NK-92 (cell line): Measurements from ENCODE around the gene ADORA1.

Experiments
- DNase-seq: peaks from one replicate; lab custom pipeline; 2025; ENCODE audit not compliant: unreplicated experiment; lab: John Stamatoyannopoulos, UW

The ADORA1 gene

DNA sequence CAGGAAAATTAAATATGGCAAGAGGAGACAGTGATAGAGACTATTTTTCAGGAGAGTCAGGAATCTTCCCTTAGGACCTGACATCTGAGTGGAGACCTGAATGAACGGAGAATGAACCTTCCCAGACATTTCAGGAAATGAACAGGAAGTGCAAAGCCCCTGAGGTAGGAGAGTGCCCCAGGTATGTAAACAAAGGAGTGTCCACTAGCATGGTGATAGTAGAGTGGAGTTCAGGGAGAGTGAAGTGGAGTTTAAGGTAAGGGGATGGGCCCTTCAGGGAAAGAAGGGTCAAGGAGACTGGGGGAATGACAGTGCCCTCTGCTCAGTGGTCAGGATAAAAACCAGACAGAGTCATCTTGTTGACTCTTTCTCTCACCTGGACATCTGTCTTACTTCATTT, 28.8 kb downstream of the ADORA1 start:
- no peak for DNase-seq

DNA sequence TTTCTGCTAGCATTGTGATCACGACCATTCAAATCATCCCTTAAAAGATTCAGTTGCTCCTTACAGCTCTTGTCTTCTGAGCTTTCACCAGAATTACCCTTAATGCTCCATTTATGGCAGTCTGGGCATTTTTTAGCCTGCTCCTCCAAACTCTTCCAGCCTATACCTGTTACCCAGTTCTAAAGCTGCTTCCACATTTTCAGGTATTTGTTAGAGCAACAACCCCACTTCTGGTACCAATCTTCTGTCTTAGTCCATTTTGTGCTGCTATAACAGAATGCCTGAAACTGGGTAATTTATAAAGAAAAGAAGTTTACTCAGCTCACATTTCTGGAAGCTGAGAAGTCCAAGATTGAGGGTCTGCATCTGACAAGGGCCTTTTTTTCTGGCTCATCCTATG, 30.9 kb downstream of the ADORA1 start:
- DNase-seq: no peak

DNA sequence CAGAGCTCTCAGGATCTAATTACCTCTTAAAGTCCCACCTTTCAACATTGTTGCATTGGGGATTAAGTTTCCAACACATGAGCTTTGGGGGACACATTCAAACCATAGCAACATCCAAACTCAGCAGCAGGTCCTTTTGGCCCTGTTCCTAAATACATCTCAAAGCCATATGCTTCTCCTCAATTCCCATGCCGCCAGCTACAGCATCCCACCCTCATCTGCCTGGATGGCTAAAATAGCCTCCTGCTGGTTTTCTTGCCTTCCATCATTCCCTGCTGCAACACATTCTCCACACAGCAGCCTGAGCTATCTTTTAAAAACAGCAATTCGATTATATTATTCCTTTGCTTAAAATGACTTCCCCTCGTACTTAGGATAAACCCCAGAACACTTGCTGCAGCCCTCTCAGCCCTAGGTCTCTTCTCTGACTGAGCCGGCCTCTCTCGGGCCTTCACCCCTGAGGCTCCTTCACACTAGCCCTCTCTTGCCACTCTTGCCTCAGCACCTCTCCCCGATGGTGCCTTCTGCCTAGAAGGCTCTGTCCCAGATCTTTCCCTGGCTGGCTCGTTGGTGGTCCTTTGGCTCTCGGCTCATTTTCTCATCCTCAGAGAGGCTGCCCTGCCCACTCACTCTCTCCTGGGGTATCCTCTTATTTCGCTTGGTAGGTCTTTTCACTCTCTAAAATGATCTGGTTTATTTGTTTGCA, 31.6 kb downstream of the ADORA1 start:
- no peak for DNase-seq

DNA sequence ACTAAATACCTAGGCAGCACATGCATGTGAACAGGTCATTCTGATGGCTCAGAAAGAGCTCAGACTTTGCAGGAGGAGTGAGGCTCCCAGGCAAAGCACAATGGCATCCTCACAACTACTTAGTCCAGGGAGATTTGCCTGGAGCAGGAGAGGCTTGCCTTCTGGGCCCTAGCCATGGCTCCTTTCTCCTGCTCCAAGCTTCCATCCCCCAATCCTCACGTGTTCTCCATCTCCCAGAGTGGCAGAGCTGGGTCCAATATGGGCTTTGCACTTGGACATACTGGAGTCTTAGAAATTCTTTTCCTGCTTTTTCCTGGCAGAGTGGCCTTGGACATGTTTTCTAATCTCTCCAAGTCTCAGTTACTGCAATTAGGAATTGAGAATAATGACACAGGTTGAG, 32.3 kb downstream of the ADORA1 start:
- no peak for DNase-seq

DNA sequence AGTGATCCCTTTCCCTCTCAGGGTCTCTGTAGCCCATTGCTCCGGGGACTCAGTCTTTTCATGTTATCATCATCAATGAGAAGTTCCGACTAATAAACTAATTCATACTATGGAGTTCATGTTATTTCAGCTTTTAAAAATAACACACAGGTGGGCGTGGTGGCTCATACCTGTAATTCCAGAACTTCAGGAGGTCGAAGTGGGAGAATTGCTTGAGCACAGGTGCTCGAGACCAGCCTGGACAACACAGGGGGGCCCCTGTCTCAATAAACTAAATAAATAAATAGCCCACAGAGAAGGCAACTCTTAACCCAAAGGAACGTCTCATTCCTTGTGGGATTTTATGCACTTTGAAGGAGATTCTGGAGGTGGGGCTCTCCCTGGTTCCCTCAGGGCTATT, 33.6 kb downstream of the ADORA1 start:
- DNase-seq: no peak

DNA sequence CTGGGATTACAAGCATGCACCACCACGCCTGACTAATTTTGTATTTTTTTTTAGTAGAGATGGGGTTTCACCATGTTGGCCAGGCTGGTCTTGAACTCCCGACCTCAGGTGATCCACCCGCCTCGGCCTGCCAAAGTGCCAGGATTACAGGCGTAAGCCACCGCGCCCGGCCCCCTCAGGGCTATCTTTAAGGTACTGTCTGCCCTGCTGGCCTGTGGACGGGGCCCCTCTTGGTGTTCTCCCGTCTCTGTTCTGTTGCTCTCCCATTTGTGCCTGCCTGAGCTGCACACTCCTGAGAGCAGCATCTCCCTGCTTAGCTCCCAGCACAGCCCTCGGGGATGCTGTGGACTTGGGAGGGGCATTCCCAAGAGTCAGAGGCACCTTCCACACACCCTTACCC, 34.2 kb downstream of the ADORA1 start:
- DNase-seq: no peak

DNA sequence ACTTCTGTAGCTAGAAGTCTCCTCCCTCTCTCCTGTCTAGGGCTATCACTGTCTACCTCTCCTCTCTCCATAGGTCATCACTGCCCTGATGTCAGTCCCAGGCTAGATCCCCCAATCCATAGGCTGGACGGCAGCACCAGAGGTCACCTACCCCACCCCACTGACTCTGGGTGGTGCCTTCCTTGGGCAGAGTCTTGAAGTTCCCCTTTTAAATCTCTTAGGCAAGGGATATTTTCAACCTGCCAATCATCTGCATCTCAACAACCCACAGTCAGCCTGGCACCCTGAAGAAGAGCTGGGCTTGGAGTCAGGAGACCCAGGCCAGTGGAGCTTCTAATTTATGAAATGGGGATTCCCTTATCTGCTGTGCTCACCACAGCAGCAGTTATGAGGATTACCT, 34.9 kb downstream of the ADORA1 start:
- no peak for DNase-seq

DNA sequence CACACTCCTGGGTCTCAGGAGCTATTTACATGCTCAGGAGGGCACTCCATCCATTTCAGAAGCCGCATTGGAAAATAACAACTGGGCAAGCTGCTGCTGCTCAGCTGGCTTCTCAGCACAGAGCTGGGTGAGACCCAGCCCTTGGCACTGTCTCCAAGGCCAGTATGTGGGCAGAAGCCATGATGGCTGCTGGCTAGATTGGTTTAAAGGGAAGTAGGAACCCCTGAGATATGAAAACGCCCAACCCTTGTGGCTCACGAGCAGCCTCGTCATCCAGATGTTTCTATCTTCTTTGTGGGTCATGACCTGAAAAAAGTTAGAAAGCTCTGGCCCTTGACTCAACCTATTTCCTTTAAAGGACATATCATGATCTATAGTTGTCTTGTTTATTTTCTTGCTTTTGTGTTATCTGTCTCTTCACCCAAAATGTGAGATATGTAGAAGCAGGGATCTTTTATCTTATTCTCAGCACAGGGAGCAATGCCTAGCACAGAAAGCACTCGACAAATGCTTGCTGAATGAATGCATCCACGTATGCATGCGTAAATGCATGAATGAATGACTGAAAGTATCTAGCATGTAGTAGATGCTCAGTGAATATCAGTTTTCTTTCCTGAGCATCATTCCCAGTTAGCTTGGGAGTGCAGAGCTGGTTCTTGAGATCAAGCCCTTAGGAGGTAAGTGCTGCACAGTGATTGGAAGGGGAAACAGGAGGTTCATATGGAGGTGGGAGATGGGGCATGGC, 36.5 kb downstream of the ADORA1 start:
- no peak for DNase-seq

DNA sequence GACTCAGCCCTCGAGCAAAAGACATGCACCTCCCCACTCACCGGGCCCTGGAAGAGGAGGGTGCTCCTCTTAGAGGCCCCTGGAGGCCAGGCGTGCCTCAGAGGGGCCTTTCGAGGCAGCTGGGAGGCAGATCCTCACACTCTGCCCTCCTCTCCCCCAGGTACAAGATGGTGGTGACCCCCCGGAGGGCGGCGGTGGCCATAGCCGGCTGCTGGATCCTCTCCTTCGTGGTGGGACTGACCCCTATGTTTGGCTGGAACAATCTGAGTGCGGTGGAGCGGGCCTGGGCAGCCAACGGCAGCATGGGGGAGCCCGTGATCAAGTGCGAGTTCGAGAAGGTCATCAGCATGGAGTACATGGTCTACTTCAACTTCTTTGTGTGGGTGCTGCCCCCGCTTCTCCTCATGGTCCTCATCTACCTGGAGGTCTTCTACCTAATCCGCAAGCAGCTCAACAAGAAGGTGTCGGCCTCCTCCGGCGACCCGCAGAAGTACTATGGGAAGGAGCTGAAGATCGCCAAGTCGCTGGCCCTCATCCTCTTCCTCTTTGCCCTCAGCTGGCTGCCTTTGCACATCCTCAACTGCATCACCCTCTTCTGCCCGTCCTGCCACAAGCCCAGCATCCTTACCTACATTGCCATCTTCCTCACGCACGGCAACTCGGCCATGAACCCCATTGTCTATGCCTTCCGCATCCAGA, 37.7 kb downstream of the ADORA1 start:
- no peak for DNase-seq

DNA sequence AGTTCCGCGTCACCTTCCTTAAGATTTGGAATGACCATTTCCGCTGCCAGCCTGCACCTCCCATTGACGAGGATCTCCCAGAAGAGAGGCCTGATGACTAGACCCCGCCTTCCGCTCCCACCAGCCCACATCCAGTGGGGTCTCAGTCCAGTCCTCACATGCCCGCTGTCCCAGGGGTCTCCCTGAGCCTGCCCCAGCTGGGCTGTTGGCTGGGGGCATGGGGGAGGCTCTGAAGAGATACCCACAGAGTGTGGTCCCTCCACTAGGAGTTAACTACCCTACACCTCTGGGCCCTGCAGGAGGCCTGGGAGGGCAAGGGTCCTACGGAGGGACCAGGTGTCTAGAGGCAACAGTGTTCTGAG, 38.3 kb downstream of the ADORA1 start:
- DNase-seq: no peak

DNA sequence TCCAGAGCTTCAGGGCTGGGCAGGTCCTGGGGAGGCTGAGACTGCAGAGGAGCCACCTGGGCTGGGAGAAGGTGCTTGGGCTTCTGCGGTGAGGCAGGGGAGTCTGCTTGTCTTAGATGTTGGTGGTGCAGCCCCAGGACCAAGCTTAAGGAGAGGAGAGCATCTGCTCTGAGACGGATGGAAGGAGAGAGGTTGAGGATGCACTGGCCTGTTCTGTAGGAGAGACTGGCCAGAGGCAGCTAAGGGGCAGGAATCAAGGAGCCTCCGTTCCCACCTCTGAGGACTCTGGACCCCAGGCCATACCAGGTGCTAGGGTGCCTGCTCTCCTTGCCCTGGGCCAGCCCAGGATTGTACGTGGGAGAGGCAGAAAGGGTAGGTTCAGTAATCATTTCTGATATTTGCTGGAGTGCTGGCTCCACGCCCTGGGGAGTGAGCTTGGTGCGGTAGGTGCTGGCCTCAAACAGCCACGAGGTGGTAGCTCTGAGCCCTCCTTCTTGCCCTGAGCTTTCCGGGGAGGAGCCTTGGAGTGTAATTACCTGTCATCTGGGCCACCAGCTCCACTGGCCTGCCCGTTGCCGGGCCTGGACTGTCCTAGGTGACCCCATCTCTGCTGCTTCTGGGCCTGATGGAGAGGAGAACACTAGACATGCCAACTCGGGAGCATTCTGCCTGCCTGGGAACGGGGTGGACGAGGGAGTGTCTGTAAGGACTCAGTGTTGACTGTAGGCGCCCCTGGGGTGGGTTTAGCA, 38.8 kb downstream of the ADORA1 start:
- DNase-seq: no peak

DNA sequence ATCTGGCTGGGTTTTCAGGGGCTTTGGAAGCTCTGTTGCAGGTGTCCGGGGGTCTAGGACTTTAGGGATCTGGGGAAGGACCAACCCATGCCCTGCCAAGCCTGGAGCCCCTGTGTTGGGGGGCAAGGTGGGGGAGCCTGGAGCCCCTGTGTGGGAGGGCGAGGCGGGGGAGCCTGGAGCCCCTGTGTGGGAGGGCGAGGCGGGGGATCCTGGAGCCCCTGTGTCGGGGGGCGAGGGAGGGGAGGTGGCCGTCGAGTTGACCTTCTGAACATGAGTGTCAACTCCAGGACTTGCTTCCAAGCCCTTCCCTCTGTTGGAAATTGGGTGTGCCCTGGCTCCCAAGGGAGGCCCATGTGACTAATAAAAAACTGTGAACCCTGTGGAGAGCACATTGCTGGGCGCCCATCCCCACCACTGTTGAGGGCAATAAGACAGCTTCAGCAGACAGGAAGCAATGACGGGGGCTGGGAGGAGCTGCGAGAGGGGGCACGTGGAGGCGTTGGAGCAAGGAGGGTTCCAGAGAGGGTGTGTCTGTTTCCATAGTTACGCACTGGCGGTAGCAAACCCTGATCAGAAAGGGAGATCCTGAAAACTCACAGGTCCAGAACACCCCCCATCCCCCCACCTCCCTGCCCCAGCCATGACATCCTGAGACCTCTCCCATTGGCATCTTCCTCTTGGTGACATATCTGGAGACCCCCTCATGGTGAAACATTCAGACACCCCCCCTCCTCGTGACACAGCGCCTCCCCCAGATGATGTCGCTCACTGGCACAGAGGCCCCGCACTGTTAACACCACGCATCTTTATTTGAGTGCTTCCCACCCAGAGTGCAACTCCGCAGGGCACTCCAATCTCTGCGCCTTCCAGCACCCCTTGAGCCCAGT, 39.7 kb downstream of the ADORA1 start:
- no peak for DNase-seq

DNA sequence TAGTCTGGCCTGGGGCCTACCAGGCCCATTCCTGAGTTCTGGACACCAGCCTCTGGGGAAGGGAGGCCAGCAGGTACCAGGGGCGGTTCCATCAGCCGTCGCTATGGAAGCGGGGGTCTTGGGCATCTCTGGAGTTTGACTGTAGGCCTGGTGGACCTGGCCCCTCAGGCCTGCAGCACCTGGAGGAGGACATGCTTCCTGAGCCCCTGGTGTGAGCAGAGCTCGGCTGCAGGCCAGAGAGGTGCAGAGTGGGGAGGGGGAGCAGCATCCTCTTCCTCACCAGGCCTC, 40.3 kb downstream of the ADORA1 start:
- DNase-seq: no peak

DNA sequence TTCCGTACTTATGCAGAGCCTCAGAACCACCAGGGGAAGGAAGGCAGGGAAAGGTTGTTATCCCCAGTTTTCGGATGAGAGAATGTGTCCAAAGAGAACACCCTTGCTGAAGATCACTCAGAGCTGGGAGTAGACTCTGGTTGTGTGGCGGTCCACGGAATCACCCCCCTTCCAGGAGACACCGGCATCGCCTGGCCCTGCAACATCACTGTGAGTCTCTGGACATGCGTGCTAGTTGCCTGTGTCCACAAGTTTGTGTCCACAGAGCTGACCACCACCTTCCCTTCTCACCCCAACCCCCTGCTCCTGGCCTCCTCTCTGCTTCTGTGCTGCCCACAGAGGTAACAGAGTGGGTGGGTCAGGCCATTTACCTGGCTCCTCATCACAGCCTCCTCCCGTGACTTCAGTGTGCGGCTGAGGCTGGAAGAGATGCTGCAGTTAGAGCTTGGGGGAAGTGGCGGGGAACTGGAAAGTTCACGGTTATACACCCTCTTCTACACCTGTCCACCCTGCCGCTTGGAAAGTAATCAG, 40.8 kb downstream of the ADORA1 start:
- DNase-seq: no peak

DNA sequence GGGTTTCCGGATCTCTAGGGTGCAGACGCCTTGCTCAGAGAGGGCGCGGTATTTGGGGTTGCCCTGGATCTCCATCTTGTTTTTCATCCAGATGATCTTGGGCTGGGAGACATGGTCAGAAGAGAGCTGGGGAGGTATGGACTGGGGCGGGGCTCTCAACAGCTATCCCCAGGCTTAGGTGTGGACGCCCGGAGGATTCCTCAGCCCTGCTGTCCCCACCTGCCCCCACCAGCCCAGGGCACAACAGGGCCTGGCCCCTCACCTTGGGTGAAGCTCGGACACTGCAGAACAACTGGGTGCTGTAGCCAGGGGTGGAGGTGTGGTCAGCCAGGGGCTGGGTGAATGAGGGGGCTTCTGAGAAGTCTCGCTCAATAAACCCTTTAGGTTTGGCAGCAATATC, 41.5 kb downstream of the ADORA1 start:
- no peak for DNase-seq

DNA sequence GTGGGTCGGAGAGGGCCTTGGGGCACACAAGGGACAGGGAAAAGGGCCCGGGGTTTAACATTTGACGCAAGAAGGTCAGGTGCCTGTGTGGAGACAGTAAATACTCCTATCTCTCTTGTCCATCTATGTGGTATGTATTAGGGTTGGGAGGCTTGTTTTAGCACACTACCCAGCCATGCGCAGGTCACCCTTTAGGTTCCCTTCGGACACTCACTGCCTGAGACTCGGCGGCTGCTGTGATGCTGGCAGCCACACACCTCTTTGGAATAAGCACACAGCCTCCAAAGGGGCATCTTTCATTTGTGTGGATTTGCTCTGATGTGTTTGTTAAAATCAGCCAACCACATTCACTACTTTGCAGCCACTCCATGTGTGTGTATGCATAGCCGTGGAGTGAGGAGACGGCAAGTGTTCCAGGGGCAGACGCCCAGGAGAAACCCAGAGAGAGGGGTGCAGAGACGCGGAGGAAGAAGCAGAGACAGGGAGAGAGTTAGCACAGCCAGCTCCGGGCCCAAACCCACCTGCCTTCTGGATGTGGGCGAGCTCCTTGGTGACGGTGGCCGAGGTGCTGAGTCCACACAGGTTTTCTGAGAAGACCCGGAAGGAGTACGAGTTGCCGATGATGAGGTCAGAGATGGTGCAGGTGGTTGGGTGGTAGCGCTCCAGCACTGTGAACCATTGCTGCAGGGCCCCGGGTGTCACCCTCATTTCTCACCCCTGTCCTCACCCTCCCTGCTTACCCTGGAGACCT, 42.4 kb downstream of the ADORA1 start:
- DNase-seq: no peak

DNA sequence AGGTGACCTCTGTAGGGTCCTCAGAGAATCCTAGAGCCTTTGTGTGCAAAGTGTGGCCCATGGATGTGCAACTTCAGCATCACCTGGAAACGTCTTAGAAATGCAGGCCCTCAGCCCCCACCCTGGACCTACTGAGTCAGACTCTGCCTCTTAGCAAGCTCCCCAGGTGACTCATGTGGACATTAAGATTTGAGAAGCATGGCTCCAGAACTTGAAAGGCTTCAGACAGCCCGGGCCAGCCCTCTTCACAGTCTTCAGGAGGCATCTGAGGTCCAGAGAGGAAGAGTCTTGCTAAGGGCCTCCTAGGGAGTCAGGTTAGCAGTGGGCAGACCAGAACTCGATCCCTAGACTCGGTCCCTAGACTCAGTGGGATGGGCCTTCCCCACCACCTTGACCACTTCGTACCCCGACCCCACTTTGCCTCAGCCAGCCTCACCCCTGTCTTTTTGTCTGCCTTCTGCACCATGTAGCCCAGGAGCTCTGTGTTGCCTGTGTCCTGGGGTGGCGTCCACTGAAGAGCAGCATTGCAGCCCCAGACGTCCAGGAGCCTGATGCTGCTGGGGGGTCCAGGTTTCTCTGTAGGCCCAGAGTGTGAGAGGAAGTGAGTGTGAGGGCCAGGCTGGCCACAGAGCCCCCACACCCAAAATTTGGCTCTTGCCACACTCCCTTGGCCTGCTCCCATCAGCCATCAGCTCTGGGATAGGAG, 43.3 kb downstream of the ADORA1 start:
- no peak for DNase-seq

DNA sequence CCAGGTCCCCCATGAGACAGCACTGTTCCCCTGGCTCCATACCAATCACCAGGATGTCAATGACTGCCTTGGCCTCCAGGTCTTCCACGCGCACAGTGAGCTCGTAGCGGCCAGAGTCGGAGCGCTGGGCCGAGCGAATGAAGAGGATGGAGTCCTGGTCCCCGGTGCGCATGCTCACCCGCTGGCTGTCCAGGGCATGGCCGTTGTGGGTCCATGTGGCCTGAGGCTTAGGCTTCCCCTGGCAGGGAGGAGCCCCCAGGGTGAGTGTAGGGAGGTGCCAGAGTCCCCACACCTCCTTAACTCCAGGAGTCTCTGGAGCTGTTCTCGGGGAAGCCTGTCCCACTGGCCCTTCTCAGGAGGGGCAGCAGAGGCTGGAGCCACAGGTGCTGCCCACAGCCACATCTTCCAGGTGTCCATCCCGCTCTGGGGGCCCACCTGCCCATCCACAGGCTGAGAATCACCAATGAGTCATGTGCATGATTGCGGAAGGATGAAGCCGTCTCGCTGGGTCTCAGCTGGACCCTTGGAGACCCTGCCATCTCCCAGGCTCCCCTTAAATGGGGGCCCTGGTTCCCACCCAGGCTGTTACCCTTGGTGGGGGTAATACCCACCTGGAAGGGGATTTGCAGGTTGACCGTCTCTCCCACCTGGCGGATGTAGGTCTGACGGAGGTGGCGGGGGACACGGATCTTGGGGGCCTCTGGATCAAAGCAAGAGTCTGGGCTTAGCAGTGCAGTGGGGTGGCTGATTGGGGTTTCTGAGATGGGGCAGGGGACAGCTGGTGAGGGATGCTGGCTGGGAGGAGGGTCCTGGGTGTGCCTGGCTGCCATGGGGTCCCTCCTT, 44.0 kb downstream of the ADORA1 start:
- DNase-seq: no peak
